ENCODE measurements around the gene ASTN1.
"Not testable (repeated sequence)": the region's sequence is repeated elsewhere in the genome, so short reads cannot be mapped to it uniquely, and the experiment has no call there.

The ASTN1 gene

GRCh38 chr1:177074811-177075210 lies 89.7 kb downstream of the ASTN1 start:
- not testable (repeated sequence) for H3K4me3 ChIP-seq (ENCODE audit: extremely low read depth, insufficient read depth, low read length, poor library complexity, severe bottlenecking)

GRCh38 chr1:177069490-177069889 lies 95.0 kb downstream of the ASTN1 start:
- H3K4me1 ChIP-seq (ENCODE audit: control insufficient read depth, insufficient read depth, low read length, poor library complexity, severe bottlenecking), result no peaks in the 10 kb centered on the region
- H3K4me3 ChIP-seq (ENCODE audit: extremely low read depth, insufficient read depth, low read length, poor library complexity, severe bottlenecking), result no peak overlapping the region
- no peaks in the 10 kb centered on the region for H3K36me3 ChIP-seq (ENCODE audit: control insufficient read depth, insufficient read depth, low read length)
- WGBS, 2 experiments (ENCODE audit: insufficient coverage in 2 of 2), result 80% methylated on average over 1 to 2 of the region's 3 CpGs
- no peak overlapping the region for H3K27ac ChIP-seq (ENCODE audit: low read depth, low read length, severe bottlenecking)
- H3K9me3 ChIP-seq (ENCODE audit: control insufficient read depth, low read length), result no peaks in the 10 kb centered on the region

More at GRCh38 chr1:177074811-177075210, 89.7 kb downstream of the ASTN1 start:
- not testable (repeated sequence) for H3K9me3 ChIP-seq (ENCODE audit: control insufficient read depth, low read length); H3K27ac ChIP-seq (ENCODE audit: low read depth, low read length, severe bottlenecking); H3K36me3 ChIP-seq (ENCODE audit: control insufficient read depth, insufficient read depth, low read length); H3K4me1 ChIP-seq (ENCODE audit: control insufficient read depth, insufficient read depth, low read length, poor library complexity, severe bottlenecking)
- WGBS, 2 experiments (ENCODE audit: insufficient coverage in 2 of 2), result no CpG with 5 or more reads among the region's 3 CpGs

- Histone ChIP-seq H3K9me3 (ENCODE audit: control insufficient read depth, low read length) (no peaks in the 10 kb centered on the region), H3K27ac (ENCODE audit: low read depth, low read length, severe bottlenecking) (no peak overlapping the region), H3K4me3 (ENCODE audit: extremely low read depth, insufficient read depth, low read length, poor library complexity, severe bottlenecking) (no peak overlapping the region), H3K36me3 (ENCODE audit: control insufficient read depth, insufficient read depth, low read length) (no peaks in the 10 kb centered on the region), H3K4me1 (ENCODE audit: control insufficient read depth, insufficient read depth, low read length, poor library complexity, severe bottlenecking) (no peaks in the 10 kb centered on the region)
- 86 to 90% methylated on average over 6 of the region's 7 CpGs for WGBS, 2 experiments (ENCODE audit: insufficient coverage in 2 of 2)
These were observed 96.6 kb downstream of the ASTN1 start for GRCh38 chr1:177067752-177068410.

DNA sequence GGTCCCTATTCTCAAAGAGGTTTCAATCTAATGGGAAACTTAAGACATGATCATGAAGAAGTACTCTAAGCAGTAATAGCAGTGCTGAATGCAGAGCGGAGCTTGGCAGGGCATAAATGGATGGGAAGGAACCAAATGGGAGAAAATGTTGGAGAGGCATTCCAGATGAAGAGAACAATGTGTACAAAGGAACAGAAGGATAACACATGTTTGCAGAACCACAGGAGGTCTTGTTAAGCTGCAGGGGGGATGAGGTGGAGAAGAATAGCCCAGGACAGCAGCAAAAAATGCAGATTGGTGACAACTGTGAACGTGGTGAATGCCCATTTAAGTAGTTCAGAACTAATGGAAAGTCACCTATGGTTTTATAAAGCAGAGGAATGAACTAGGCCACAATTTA lies 99.1 kb downstream of the ASTN1 start:
- Histone ChIP-seq H3K36me3 (ENCODE audit: control insufficient read depth, insufficient read depth, low read length) (no peaks in the 10 kb centered on the region), H3K9me3 (ENCODE audit: control insufficient read depth, low read length) (no peaks in the 10 kb centered on the region), H3K4me3 (ENCODE audit: extremely low read depth, insufficient read depth, low read length, poor library complexity, severe bottlenecking) (no peak overlapping the region), H3K4me1 (ENCODE audit: control insufficient read depth, insufficient read depth, low read length, poor library complexity, severe bottlenecking) (no peaks in the 10 kb centered on the region), H3K27ac (ENCODE audit: low read depth, low read length, severe bottlenecking) (no peak overlapping the region)
- 39 to 42% methylated on average over 2 of the region's 2 CpGs for WGBS, 2 experiments (ENCODE audit: insufficient coverage in 2 of 2)

DNA sequence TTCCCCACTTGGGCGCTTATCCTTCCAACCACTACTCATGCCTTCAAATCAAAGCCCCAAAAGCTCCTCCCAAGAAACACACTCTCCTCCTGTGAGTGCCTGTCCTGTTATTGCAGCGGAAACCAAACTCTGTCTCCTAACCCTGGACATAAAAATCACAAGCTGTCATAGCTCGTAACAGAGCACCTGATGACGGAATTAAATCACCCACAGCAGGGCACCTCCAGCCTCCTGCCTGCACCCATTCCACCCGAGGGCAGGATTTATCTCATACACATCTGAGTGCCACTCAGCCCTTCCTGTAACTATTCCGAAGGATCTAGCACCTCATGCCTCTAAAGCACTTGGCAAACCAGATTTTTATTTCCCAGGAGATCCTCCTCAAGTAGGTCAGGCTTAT lies 100.9 kb downstream of the ASTN1 start:
- H3K9me3 ChIP-seq (ENCODE audit: control insufficient read depth, low read length), result no peaks in the 10 kb centered on the region
- no peak overlapping the region for H3K27ac ChIP-seq (ENCODE audit: low read depth, low read length, severe bottlenecking)
- WGBS, 2 experiments (ENCODE audit: insufficient coverage in 2 of 2), result 79 to 94% methylated on average over 5 to 6 of the region's 6 CpGs
- no peaks in the 10 kb centered on the region for H3K4me1 ChIP-seq (ENCODE audit: control insufficient read depth, insufficient read depth, low read length, poor library complexity, severe bottlenecking)
- no peak overlapping the region for H3K4me3 ChIP-seq (ENCODE audit: extremely low read depth, insufficient read depth, low read length, poor library complexity, severe bottlenecking)
- no peaks in the 10 kb centered on the region for H3K36me3 ChIP-seq (ENCODE audit: control insufficient read depth, insufficient read depth, low read length)

DNA sequence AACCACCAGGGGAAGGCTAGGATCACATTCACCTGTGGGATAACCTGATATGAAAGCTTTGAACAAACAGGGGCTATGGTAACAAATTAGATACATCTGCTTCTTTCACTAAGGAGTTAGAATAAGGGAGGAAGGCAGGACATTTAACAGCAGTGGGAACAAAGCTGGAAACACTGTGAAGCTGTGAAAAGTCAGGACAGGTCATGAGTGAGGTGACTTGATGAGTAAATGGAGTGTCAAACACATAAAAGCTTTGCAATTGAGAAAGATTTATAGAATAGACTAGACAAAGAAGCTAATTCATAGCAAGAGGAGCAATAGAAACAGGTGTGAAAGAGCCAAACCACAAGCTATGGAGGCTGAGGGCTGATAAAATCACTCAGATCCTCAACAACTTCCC lies 110.0 kb downstream of the ASTN1 start:
- Histone ChIP-seq H3K36me3 (ENCODE audit: control insufficient read depth, insufficient read depth, low read length) (no peaks in the 10 kb centered on the region), H3K9me3 (ENCODE audit: control insufficient read depth, low read length) (no peaks in the 10 kb centered on the region), H3K4me3 (ENCODE audit: extremely low read depth, insufficient read depth, low read length, poor library complexity, severe bottlenecking) (no peak overlapping the region), H3K27ac (ENCODE audit: low read depth, low read length, severe bottlenecking) (no peak overlapping the region), H3K4me1 (ENCODE audit: control insufficient read depth, insufficient read depth, low read length, poor library complexity, severe bottlenecking) (no peaks in the 10 kb centered on the region)

DNA sequence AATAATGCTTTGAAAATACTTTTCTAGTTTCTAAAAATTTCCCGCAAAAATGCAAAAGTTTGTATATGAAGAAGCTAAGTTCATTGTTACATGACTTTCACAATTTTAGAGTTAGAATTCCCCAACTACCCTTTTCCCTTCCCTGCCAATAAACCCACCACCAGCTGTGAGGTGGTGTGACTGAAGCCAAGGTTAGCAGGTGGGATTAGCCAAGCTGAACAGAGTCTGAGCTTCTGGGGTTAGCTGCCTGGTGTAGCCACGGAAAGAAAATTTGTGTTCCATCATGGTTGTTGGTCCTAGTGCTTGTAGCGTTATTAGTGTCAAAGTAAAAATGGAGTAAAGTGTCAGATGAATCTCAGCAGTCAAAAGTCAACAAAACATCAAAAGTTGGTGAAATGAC lies 110.9 kb downstream of the ASTN1 start:
- Histone ChIP-seq H3K9me3 (ENCODE audit: control insufficient read depth, low read length) (no peaks in the 10 kb centered on the region), H3K36me3 (ENCODE audit: control insufficient read depth, insufficient read depth, low read length) (no peaks in the 10 kb centered on the region), H3K4me1 (ENCODE audit: control insufficient read depth, insufficient read depth, low read length, poor library complexity, severe bottlenecking) (no peaks in the 10 kb centered on the region), H3K27ac (ENCODE audit: low read depth, low read length, severe bottlenecking) (no peak overlapping the region), H3K4me3 (ENCODE audit: extremely low read depth, insufficient read depth, low read length, poor library complexity, severe bottlenecking) (no peak overlapping the region)
- WGBS, 2 experiments (ENCODE audit: insufficient coverage in 2 of 2), result 94% methylated on average over 2 of the region's 3 CpGs; no CpG with 5 or more reads in 1 of the 2 experiments

DNA sequence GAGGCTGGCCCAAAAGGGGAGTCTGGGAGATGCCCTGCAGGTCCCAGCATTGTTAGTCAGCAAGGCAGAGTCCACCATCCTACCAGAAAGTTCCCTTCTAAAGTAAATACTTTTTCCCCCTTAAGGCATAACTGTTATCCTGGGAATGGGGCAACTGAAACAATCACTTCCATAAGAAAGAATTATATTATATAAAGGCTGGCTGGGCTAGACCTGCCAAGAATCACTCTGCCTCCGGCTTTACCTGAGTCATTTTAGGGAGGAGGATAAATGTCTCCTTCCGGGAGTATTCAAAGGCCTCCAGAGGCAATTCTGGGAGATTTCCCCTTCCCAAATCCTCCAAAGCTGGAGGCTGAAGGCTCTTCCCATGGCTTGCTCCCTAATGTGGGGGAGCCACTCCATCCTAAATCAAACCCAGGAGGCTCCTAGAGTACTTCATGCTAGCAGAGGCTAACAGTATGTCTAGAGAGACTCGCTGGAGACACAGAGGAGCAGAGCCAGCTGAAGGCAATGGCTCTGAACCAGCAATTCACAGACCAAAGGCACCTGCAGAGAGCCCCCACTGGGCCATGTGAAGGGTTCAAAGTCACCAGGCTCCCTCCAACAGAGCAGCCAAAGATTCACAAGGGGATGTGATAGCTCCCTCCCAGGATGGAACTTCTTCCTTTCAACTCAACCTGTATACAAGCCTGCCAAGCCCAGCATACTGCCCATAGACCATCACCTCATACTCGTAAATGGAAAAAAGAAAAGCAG lies 116.0 kb downstream of the ASTN1 start:
- no peak overlapping the region for H3K27ac ChIP-seq (ENCODE audit: low read depth, low read length, severe bottlenecking)
- 33 to 60% methylated on average over 1 of the region's 4 CpGs for WGBS, 2 experiments (ENCODE audit: insufficient coverage in 2 of 2)
- H3K9me3 ChIP-seq (ENCODE audit: control insufficient read depth, low read length), result no peaks in the 10 kb centered on the region
- no peaks in the 10 kb centered on the region for H3K4me1 ChIP-seq (ENCODE audit: control insufficient read depth, insufficient read depth, low read length, poor library complexity, severe bottlenecking)
- no peak overlapping the region for H3K4me3 ChIP-seq (ENCODE audit: extremely low read depth, insufficient read depth, low read length, poor library complexity, severe bottlenecking)
- no peaks in the 10 kb centered on the region for H3K36me3 ChIP-seq (ENCODE audit: control insufficient read depth, insufficient read depth, low read length)

DNA sequence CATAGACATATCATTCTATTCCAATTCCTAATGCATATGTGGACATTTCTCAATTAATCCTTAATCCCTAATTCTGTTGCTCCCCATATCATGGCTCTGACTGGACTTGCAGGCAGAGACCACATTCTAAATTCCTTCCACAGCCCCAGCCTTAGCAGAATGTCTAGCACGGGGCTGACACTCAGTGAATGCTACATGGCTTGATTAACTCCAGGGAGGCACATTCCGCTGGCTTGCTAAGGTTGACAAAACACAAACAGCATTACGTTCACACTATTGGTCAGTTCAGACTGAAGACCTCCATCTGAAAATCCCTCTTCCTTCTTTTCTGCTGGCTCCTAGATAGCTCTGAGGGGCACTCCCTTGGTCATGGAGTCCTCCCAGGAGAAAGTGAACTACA lies 119.4 kb downstream of the ASTN1 start:
- whole genome bisulfite sequencing, 2 experiments (ENCODE audit: insufficient coverage in 2 of 2), result 63 to 83% methylated on average over 3 of the region's 3 CpGs
- Histone ChIP-seq H3K36me3 (ENCODE audit: control insufficient read depth, insufficient read depth, low read length) (no peaks in the 10 kb centered on the region), H3K4me3 (ENCODE audit: extremely low read depth, insufficient read depth, low read length, poor library complexity, severe bottlenecking) (no peak overlapping the region), H3K4me1 (ENCODE audit: control insufficient read depth, insufficient read depth, low read length, poor library complexity, severe bottlenecking) (no peaks in the 10 kb centered on the region), H3K9me3 (ENCODE audit: control insufficient read depth, low read length) (no peaks in the 10 kb centered on the region), H3K27ac (ENCODE audit: low read depth, low read length, severe bottlenecking) (no peak overlapping the region)

- H3K9me3 ChIP-seq (ENCODE audit: control insufficient read depth, low read length), result no peaks in the 10 kb centered on the region
- H3K36me3 ChIP-seq (ENCODE audit: control insufficient read depth, insufficient read depth, low read length), result no peaks in the 10 kb centered on the region
- no peaks in the 10 kb centered on the region for H3K4me1 ChIP-seq (ENCODE audit: control insufficient read depth, insufficient read depth, low read length, poor library complexity, severe bottlenecking)
- no peak overlapping the region for H3K4me3 ChIP-seq (ENCODE audit: extremely low read depth, insufficient read depth, low read length, poor library complexity, severe bottlenecking)
- no peak overlapping the region for H3K27ac ChIP-seq (ENCODE audit: low read depth, low read length, severe bottlenecking)
- 46 to 56% methylated on average over 5 to 6 of the region's 8 CpGs for WGBS, 2 experiments (ENCODE audit: insufficient coverage in 2 of 2)
These were observed 120.1 kb downstream of the ASTN1 start for GRCh38 chr1:177044390-177044789.

DNA sequence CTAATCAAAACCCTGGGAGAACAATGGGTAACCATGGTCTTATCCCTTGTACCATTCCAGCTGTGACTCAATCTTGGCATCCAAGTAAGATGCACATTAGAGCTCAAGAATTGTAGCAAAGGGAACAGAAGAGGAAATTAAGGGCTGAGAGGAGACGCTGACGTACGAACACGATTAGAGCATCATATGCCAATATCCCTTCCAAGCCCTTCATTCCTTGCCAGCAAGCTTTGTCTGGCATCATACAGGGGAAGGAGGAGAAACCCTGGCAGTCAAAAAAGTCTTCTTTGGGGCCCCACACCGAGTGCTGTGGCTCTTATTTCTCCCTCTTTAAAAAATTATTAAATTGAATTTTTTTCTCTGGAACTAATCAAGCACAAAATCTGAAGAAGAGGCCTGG lies 120.9 kb downstream of the ASTN1 start:
- 87% methylated on average over 3 of the region's 5 CpGs; no CpG with 5 or more reads in 1 of the 2 experiments for WGBS, 2 experiments (ENCODE audit: insufficient coverage in 2 of 2)
- Histone ChIP-seq H3K36me3 (ENCODE audit: control insufficient read depth, insufficient read depth, low read length) (no peaks in the 10 kb centered on the region), H3K27ac (ENCODE audit: low read depth, low read length, severe bottlenecking) (no peak overlapping the region), H3K4me1 (ENCODE audit: control insufficient read depth, insufficient read depth, low read length, poor library complexity, severe bottlenecking) (no peaks in the 10 kb centered on the region), H3K9me3 (ENCODE audit: control insufficient read depth, low read length) (no peaks in the 10 kb centered on the region), H3K4me3 (ENCODE audit: extremely low read depth, insufficient read depth, low read length, poor library complexity, severe bottlenecking) (no peak overlapping the region)

All from mesodermal cell (in vitro differentiated cells).